ENCODE measurements around the gene IRF1. TPM values are rescaled to one million over a fixed set of nuclear protein-coding genes. Genes with fewer than 3 reads are reported as not detected.

IRF1 gene
- total and polyA plus RNA-seq, 8 donors, result 15.1 to 93.3 (median 19.5) TPM

GRCh38 chr5:132493241-132493640 is 2.7 kb upstream of the IRF1 start:
- TF ChIP-seq CTCF (IDR thresholded peaks at IDR 0.05), result no peak
- peak overlapping the region in 1 of 2 donors; percentile 99 for H3K27ac ChIP-seq
- peaks cover 33 to 79% of the 10 kb centered on the region in 2 donors for H3K4me1 ChIP-seq

GRCh38 chr5:132492386-132493125 is 2.0 kb upstream of the IRF1 start:
- DNase-seq (no peak), ATAC-seq (no peak)
- H3K36me3 ChIP-seq, result peaks cover 0 to 19% of the 10 kb centered on the region in 2 donors
- peaks cover 37 to 79% of the 10 kb centered on the region in 2 donors for H3K4me1 ChIP-seq
- no peak for TF ChIP-seq CTCF (IDR thresholded peaks at IDR 0.05)
- intact Hi-C loops (cut with DNase I), result no loop called here
- H3K27me3 ChIP-seq, result no peaks in the 10 kb centered on the region
- H3K9me3 ChIP-seq, result no peaks in the 10 kb centered on the region
- peak overlapping the region in 1 of 2 donors; percentile 100 for H3K27ac ChIP-seq
- H3K4me3 ChIP-seq, result no peak overlapping the region

More at GRCh38 chr5:132493241-132493640, 2.7 kb upstream of the IRF1 start:
- Histone ChIP-seq H3K9me3 (no peaks in the 10 kb centered on the region), H3K27me3 (no peaks in the 10 kb centered on the region), H3K36me3 (peaks cover 0 to 13% of the 10 kb centered on the region in 2 donors), H3K4me3 (no peak overlapping the region)
- ATAC-seq (no peak), DNase-seq (no peak)
- intact Hi-C loops (cut with DNase I), result no loop called here

GRCh38 chr5:132491368-132492364 is 1.1 kb upstream of the IRF1 start:
- H3K27me3 ChIP-seq, result no peaks in the 10 kb centered on the region
- H3K4me3 ChIP-seq, result peak overlapping the region; percentile 77 to 93
- DNase-seq (peak in 1 of 4 donors; percentile 55), ATAC-seq (peak; percentile 1)
- H3K9me3 ChIP-seq, result no peaks in the 10 kb centered on the region
- H3K36me3 ChIP-seq, result peaks cover 0 to 28% of the 10 kb centered on the region in 2 donors
- H3K27ac ChIP-seq, result peak overlapping the region; percentile 94 to 100
- peaks cover 34 to 79% of the 10 kb centered on the region in 2 donors for H3K4me1 ChIP-seq
- intact Hi-C loops (cut with DNase I), result no loop called here
- no peak for TF ChIP-seq CTCF (IDR thresholded peaks at IDR 0.05)

GRCh38 chr5:132489871-132490483 is 596 bp downstream of the IRF1 start:
- H3K27ac ChIP-seq, result peak overlapping the region; percentile 94 to 100
- intact Hi-C loops (cut with DNase I), result no loop called here
- H3K36me3 ChIP-seq, result peaks cover 0 to 45% of the 10 kb centered on the region in 2 donors
- H3K4me3 ChIP-seq, result peak overlapping the region; percentile 77 to 93
- ATAC-seq (peak; percentile 39), DNase-seq (peak in 3 of 4 donors; percentile 64 to 91 (median 70))
- H3K27me3 ChIP-seq, result no peaks in the 10 kb centered on the region
- H3K4me1 ChIP-seq, result peaks cover 32 to 83% of the 10 kb centered on the region in 2 donors
- no peak for TF ChIP-seq CTCF (IDR thresholded peaks at IDR 0.05)
- no peaks in the 10 kb centered on the region for H3K9me3 ChIP-seq
